Mesendoderm (in vitro differentiated cells): Measurements from ENCODE around the gene ZNF423.

Experiments used
- DNase-seq: peaks from one replicate; pipeline ENCODE4 v3.0.0; 2013
- H2AK5ac ChIP-seq: 2 replicates; pipeline ENCODE4 v1.6.1; 2013; ENCODE audit warnings: low read length, inconsistent platforms
- H2BK120ac ChIP-seq: 2 replicates; pipeline ENCODE4 v1.6.1; 2013; ENCODE audit warnings: low read depth, mild to moderate bottlenecking, low read length, moderate library complexity, mixed read lengths
- H2BK15ac ChIP-seq: replicated peaks from 2 replicates; pipeline ENCODE4 v1.6.1; 2013; ENCODE audit warnings: low read depth, mild to moderate bottlenecking, moderate library complexity
- H2BK5ac ChIP-seq: 2 replicates; pipeline ENCODE4 v1.6.1; 2013; ENCODE audit warnings: low read length, inconsistent platforms
- H3K18ac ChIP-seq: 2 replicates; pipeline ENCODE4 v1.6.1; 2013; ENCODE audit warnings: mild to moderate bottlenecking, low read length, mixed read lengths
- H3K23ac ChIP-seq: one replicate; pipeline ENCODE4 v1.6.1; 2013; ENCODE audit warnings: low read length
- H3K27ac ChIP-seq: 2 replicates; pipeline ENCODE4 v1.5.1; 2013; ENCODE audit warnings: low read depth, mild to moderate bottlenecking, inconsistent platforms, low read length, moderate library complexity
- H3K27me3 ChIP-seq: 2 replicates; pipeline ENCODE4 v1.6.1; 2013; ENCODE audit warnings: low read length, control low read depth, mild to moderate bottlenecking, inconsistent platforms; ENCODE audit not compliant: insufficient read depth, poor library complexity
- H3K36me3 ChIP-seq: 2 replicates; pipeline ENCODE4 v1.6.1; 2013; ENCODE audit warnings: low read length, inconsistent platforms; ENCODE audit not compliant: control insufficient read depth, insufficient read depth
- H3K4ac ChIP-seq: one replicate; pipeline ENCODE4 v1.6.1; 2013; ENCODE audit warnings: low read depth, mild to moderate bottlenecking, low read length, moderate library complexity
- H3K4me1 ChIP-seq: 2 replicates; pipeline ENCODE4 v1.6.1; 2013; ENCODE audit warnings: low read depth, low read length, inconsistent platforms; ENCODE audit not compliant: control insufficient read depth
- H3K4me2 ChIP-seq: 2 replicates; pipeline ENCODE4 v1.6.1; 2013; ENCODE audit warnings: low read length
- H3K4me3 ChIP-seq: 2 replicates; pipeline ENCODE4 v1.5.1; 2013; ENCODE audit warnings: mild to moderate bottlenecking, low read length
- H3K56ac ChIP-seq: one replicate; pipeline ENCODE4 v1.6.1; 2013; ENCODE audit warnings: low read length
- H3K79me1 ChIP-seq: 2 replicates; pipeline ENCODE4 v1.6.1; 2013; ENCODE audit warnings: low read length, inconsistent platforms
- H3K79me2 ChIP-seq: 2 replicates; pipeline ENCODE4 v1.6.1; 2013; ENCODE audit warnings: mild to moderate bottlenecking, low read length; ENCODE audit not compliant: control insufficient read depth, insufficient read depth
- H3K9ac ChIP-seq: 2 replicates; pipeline ENCODE4 v1.6.1; 2013; ENCODE audit warnings: low read length, inconsistent platforms
- H4K5ac ChIP-seq: one replicate; pipeline ENCODE4 v1.6.1; 2013; ENCODE audit warnings: low read length
- H4K8ac ChIP-seq: one replicate; pipeline ENCODE4 v1.6.1; 2013; ENCODE audit warnings: low read depth, mild to moderate bottlenecking, control low read depth, low read length, moderate library complexity
- WGBS: extraction: QIAGEN DNeasy Blood & Tissue Kit; methylation state at CpG from one replicate; pipeline ENCODE4 v1.1.7; 2013; ENCODE audit warnings: low lambda C conversion rate, missing lambda C conversion rate; ENCODE audit not compliant: insufficient coverage; ENCODE audit errors: extremely low coverage; 5-methylcytosine and 5-hydroxymethylcytosine counted together

ZNF423 gene

DNA sequence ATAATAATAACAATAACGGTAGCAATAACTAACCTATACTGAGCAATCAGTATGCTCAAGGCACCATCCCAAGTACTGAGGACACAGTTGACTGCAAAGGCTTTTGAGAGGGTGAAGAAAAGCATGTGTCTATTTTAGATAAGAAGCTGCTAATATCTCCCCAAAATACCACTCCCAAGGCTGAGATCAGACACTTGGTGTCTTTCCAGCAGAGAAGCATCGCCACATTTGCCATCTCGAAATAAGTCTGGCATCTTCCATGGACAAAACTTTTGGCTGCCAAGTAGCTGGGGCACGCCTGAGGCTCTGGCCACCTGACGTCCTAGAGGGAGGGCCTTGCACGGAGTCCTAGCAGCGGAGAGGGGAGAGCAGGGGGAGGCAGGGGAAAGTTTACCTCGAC is 39.0 kb downstream of the ZNF423 start:
- Histone ChIP-seq H2BK120ac (no peak overlapping the region), H3K9ac (no peak overlapping the region), H3K36me3 (no peaks in the 10 kb centered on the region), H3K4ac (no peak overlapping the region), H3K23ac (no peak overlapping the region), H4K8ac (no peak overlapping the region), H3K4me3 (no peak overlapping the region), H3K4me1 (peaks cover 3% of the 10 kb centered on the region), H3K27me3 (no peaks in the 10 kb centered on the region), H2BK5ac (no peak overlapping the region), H3K18ac (no peak overlapping the region), H3K79me1 (peaks cover 14% of the 10 kb centered on the region), H4K5ac (no peak overlapping the region), H2BK15ac (no peak overlapping the region), H2AK5ac (no peak overlapping the region), H3K79me2 (peaks cover 3% of the 10 kb centered on the region), H3K4me2 (no peak overlapping the region), H3K56ac (no peak overlapping the region), H3K27ac (no peak overlapping the region)
- no CpG with 5 or more reads among the region's 8 CpGs for WGBS
- no peak for DNase-seq

DNA sequence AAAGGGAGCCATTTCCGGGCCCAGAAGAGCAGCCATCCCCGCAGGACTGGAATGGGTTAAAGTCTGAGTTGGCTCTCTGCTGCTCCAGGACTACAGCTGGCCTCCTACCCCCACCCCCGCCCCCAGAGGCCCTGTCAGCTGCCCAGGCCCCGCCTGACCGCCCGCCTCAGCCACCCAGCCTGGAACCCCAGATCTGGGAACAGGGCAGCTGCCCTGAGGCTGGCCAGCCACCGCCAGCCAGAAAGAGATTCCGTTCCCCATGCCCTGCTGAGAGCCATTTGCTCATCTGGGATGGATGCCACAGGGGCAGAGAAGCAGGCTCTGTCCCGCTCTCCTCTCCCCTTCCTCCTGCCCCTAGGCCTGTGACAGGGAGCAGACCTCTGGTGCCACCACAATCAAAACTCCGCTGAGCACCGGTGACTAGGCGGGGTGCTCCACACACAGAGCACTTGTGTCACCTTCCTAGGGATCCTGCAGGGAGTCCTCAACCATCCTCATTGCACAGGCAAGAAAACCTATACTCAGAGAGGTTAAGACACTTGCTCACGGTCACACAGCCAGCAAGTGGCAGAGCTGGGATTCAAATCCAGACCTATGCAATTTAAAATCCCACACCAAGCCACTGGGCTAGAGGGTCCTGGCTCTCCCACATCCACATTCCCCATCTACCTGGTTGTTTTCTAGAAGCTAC is 44.1 kb downstream of the ZNF423 start:
- DNase-seq = peak; percentile 47
- Histone ChIP-seq H2BK15ac (no peak overlapping the region), H3K36me3 (no peaks in the 10 kb centered on the region), H3K4ac (no peak overlapping the region), H3K23ac (no peak overlapping the region), H2AK5ac (no peak overlapping the region), H3K79me1 (peaks cover 19% of the 10 kb centered on the region), H3K18ac (no peak overlapping the region), H3K27ac (no peak overlapping the region), H3K4me2 (no peak overlapping the region), H4K8ac (no peak overlapping the region), H3K4me3 (no peak overlapping the region), H3K56ac (peak overlapping the region; percentile 42), H3K9ac (peak overlapping the region; percentile 34), H4K5ac (no peak overlapping the region), H3K79me2 (peaks cover 6% of the 10 kb centered on the region), H3K27me3 (no peaks in the 10 kb centered on the region), H3K4me1 (no peaks in the 10 kb centered on the region), H2BK5ac (no peak overlapping the region), H2BK120ac (no peak overlapping the region)
- no CpG with 5 or more reads among the region's 13 CpGs for WGBS

GRCh38 chr16:49810831-49811230 is 45.1 kb downstream of the ZNF423 start:
- no peak overlapping the region for H3K4ac ChIP-seq
- no peak overlapping the region for H3K27ac ChIP-seq
- H4K8ac ChIP-seq = no peak overlapping the region
- no peak overlapping the region for H3K56ac ChIP-seq
- H2BK15ac ChIP-seq = no peak overlapping the region
- WGBS = no CpG with 5 or more reads among the region's 9 CpGs
- no peak overlapping the region for H3K4me3 ChIP-seq
- no peak overlapping the region for H3K18ac ChIP-seq
- no peaks in the 10 kb centered on the region for H3K27me3 ChIP-seq
- no peaks in the 10 kb centered on the region for H3K36me3 ChIP-seq
- no peak overlapping the region for H4K5ac ChIP-seq
- H3K79me1 ChIP-seq = peaks cover 19% of the 10 kb centered on the region
- H3K79me2 ChIP-seq = peaks cover 6% of the 10 kb centered on the region
- H3K4me1 ChIP-seq = no peaks in the 10 kb centered on the region
- H2AK5ac ChIP-seq = no peak overlapping the region
- no peak overlapping the region for H3K23ac ChIP-seq
- H2BK120ac ChIP-seq = no peak overlapping the region
- DNase-seq = no peak
- no peak overlapping the region for H3K9ac ChIP-seq
- H3K4me2 ChIP-seq = no peak overlapping the region
- H2BK5ac ChIP-seq = no peak overlapping the region

DNA sequence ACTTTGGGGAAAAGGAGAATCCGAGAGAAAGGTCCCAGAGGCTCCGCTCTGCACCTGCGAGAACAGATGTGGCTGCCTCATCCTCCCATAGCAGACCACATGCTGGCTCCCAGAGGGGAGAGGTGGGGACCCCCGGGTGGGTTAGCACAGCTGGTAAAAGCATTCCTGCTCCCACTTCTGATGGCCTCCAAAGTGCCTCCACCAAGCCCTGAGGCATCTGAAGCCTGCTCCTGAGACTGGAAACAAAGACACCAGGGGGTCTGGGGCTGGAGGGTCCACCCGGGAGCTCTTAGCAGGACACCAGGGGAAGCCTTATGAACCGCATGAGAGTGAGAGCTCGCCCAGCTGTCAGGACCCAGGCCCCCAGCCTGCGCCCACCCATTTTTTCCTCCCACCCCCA is 46.4 kb downstream of the ZNF423 start:
- H3K23ac ChIP-seq = no peak overlapping the region
- no peak overlapping the region for H3K4me2 ChIP-seq
- no peak overlapping the region for H2BK5ac ChIP-seq
- H2BK15ac ChIP-seq = no peak overlapping the region
- H3K4me3 ChIP-seq = no peak overlapping the region
- no peaks in the 10 kb centered on the region for H3K27me3 ChIP-seq
- H3K4me1 ChIP-seq = no peaks in the 10 kb centered on the region
- no peak overlapping the region for H3K27ac ChIP-seq
- H2AK5ac ChIP-seq = no peak overlapping the region
- DNase-seq = no peak
- no peak overlapping the region for H3K4ac ChIP-seq
- H3K18ac ChIP-seq = no peak overlapping the region
- peaks cover 6% of the 10 kb centered on the region for H3K79me2 ChIP-seq
- peaks cover 15% of the 10 kb centered on the region for H3K79me1 ChIP-seq
- H3K56ac ChIP-seq = no peak overlapping the region
- H3K36me3 ChIP-seq = no peaks in the 10 kb centered on the region
- no peak overlapping the region for H3K9ac ChIP-seq
- WGBS = no CpG with 5 or more reads among the region's 8 CpGs
- H4K5ac ChIP-seq = no peak overlapping the region
- no peak overlapping the region for H4K8ac ChIP-seq
- H2BK120ac ChIP-seq = no peak overlapping the region

GRCh38 chr16:49809062-49809461 is 46.9 kb downstream of the ZNF423 start:
- no peak overlapping the region for H3K18ac ChIP-seq
- peaks cover 6% of the 10 kb centered on the region for H3K79me2 ChIP-seq
- H3K27me3 ChIP-seq = no peaks in the 10 kb centered on the region
- H3K27ac ChIP-seq = no peak overlapping the region
- H2AK5ac ChIP-seq = no peak overlapping the region
- H3K79me1 ChIP-seq = peaks cover 18% of the 10 kb centered on the region
- no peak overlapping the region for H3K4me3 ChIP-seq
- no peaks in the 10 kb centered on the region for H3K4me1 ChIP-seq
- H3K23ac ChIP-seq = no peak overlapping the region
- no peak overlapping the region for H2BK120ac ChIP-seq
- no peak overlapping the region for H4K5ac ChIP-seq
- H2BK15ac ChIP-seq = no peak overlapping the region
- no peak overlapping the region for H3K4me2 ChIP-seq
- no peak overlapping the region for H4K8ac ChIP-seq
- H3K9ac ChIP-seq = no peak overlapping the region
- no peak overlapping the region for H2BK5ac ChIP-seq
- H3K4ac ChIP-seq = no peak overlapping the region
- no peaks in the 10 kb centered on the region for H3K36me3 ChIP-seq
- H3K56ac ChIP-seq = no peak overlapping the region
- WGBS = no CpG with 5 or more reads among the region's 17 CpGs
- no peak for DNase-seq

DNA sequence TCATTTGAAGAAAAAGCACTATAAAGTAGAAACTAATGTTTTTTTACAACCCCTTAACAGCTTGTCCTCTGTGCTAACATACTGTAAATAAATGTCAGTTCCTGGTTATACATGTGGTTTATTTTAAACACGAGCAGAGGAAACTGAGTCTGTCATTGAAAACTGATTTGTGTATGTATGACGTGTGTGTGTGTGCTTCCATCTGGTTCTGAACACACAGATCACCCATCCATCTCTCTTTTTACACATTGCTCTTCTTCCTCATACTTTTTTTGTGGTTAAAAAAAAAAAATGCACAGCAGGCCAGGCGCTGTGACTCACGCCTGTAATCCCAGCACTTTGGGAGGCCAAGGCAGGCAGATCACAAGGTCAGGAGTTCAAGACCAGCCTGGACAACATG is 49.5 kb downstream of the ZNF423 start:
- no peak overlapping the region for H2BK120ac ChIP-seq
- H3K18ac ChIP-seq = no peak overlapping the region
- H3K23ac ChIP-seq = no peak overlapping the region
- no peak overlapping the region for H2AK5ac ChIP-seq
- H3K4me2 ChIP-seq = no peak overlapping the region
- no peak overlapping the region for H3K4ac ChIP-seq
- WGBS = no CpG with 5 or more reads among the region's 4 CpGs
- peaks cover 3% of the 10 kb centered on the region for H3K79me2 ChIP-seq
- no peak overlapping the region for H2BK5ac ChIP-seq
- no peak overlapping the region for H3K4me3 ChIP-seq
- H3K4me1 ChIP-seq = no peaks in the 10 kb centered on the region
- H3K27ac ChIP-seq = no peak overlapping the region
- H3K9ac ChIP-seq = no peak overlapping the region
- no peak overlapping the region for H2BK15ac ChIP-seq
- no peak overlapping the region for H4K8ac ChIP-seq
- H3K56ac ChIP-seq = no peak overlapping the region
- no peaks in the 10 kb centered on the region for H3K36me3 ChIP-seq
- no peak for DNase-seq
- H3K79me1 ChIP-seq = peaks cover 18% of the 10 kb centered on the region
- H3K27me3 ChIP-seq = no peaks in the 10 kb centered on the region
- H4K5ac ChIP-seq = no peak overlapping the region
